HFFc6 (cell line): Measurements from ENCODE around the gene SSUH2. TPM values are rescaled to one million over a fixed set of nuclear protein-coding genes. Genes with fewer than 3 reads are reported as not detected.

Source experiments
- DNase-seq: peaks from one replicate; pipeline ENCODE4 v3.0.0-alpha.2; 2018
- H3K27ac Mint-ChIP-seq: 2 replicates; pipeline ENCODE4 v1.8.0; 2020; ENCODE audit warnings: mild to moderate bottlenecking, mixed read lengths
- H3K27me3 Mint-ChIP-seq: 2 replicates; pipeline ENCODE4 v1.8.0; 2021; ENCODE audit warnings: mild to moderate bottlenecking, moderate library complexity, mixed read lengths; ENCODE audit not compliant: insufficient read depth
- H3K36me3 Mint-ChIP-seq: 2 replicates; pipeline ENCODE4 v1.8.0; 2021; ENCODE audit warnings: low read depth, mixed read lengths
- H3K4me1 Mint-ChIP-seq: 2 replicates; pipeline ENCODE4 v1.8.0; 2020; ENCODE audit warnings: low read depth, mixed read lengths
- H3K4me3 Mint-ChIP-seq: 2 replicates; pipeline ENCODE4 v1.8.0; 2020; ENCODE audit warnings: mild to moderate bottlenecking, moderate library complexity, mixed read lengths
- H3K9me3 Mint-ChIP-seq: 2 replicates; pipeline ENCODE4 v1.8.0; 2020; ENCODE audit warnings: mild to moderate bottlenecking, mixed read lengths
- total RNA-seq, 6 experiments: library from RNA; stranded (reverse); fragmentation: NEBNext Ultra II Directional; extraction: Animal tissue kit (Norgen Biotek cat#: 25700); gene quantifications; 2 replicates in 1 of 6; 3 replicates in 5 of 6; pipeline ENCODE4 v1.2.3, GENCODE V29; 2021
- TF ChIP-seq, protein P1 (sequence below): fragments of 200-600 bp; sonication (generic); IDR thresholded peaks from 2 replicates; pipeline ENCODE4 v1.5.0; 2021; ENCODE audit warnings: antibody characterized with exemption, mild to moderate bottlenecking

The SSUH2 gene
- total RNA-seq, 6 experiments from 2014 or later, result 0.28 to 0.51 (median 0.37) TPM; not detected in 2

DNA sequence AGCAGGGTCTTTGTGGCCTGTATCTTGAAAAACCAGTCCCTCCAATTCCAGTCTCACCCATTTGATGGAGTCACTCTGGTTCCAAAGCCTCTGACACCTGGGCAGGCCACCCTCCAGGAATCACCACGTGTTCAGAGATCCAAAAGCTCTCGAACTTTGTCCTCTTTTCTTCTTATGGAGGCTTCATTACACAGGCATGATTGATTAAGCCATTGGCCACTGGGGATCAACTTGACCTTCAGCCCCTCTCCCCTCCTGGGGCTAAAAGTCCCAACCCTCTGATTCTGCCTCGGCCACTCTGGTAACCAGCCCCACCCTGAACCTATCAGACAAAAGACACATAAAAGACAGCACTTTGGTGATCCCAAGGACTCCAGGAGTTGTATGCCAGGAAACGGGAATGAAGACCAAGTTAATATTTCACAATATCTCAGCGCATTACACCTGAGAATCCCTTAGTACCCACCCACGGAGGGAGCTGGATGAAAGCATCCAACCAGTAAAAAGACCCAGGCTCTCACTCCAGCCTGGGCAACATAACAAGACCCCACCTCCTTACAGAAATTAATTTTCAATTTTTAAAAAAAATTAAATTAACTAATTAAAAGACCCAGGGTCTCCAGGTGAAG is 23.0 kb upstream of the SSUH2 start:
- Mint-ChIP-seq H3K27ac (no peak overlapping the region), H3K27me3 (peaks cover 7% of the 10 kb centered on the region; the same call in 1 of the 2 replicates), H3K4me1 (peaks cover 24% of the 10 kb centered on the region), H3K36me3 (no peaks in the 10 kb centered on the region), H3K9me3 (no peaks in the 10 kb centered on the region), H3K4me3 (no peak overlapping the region)
- DNase-seq, result no peak
- TF ChIP-seq, protein P1, sequence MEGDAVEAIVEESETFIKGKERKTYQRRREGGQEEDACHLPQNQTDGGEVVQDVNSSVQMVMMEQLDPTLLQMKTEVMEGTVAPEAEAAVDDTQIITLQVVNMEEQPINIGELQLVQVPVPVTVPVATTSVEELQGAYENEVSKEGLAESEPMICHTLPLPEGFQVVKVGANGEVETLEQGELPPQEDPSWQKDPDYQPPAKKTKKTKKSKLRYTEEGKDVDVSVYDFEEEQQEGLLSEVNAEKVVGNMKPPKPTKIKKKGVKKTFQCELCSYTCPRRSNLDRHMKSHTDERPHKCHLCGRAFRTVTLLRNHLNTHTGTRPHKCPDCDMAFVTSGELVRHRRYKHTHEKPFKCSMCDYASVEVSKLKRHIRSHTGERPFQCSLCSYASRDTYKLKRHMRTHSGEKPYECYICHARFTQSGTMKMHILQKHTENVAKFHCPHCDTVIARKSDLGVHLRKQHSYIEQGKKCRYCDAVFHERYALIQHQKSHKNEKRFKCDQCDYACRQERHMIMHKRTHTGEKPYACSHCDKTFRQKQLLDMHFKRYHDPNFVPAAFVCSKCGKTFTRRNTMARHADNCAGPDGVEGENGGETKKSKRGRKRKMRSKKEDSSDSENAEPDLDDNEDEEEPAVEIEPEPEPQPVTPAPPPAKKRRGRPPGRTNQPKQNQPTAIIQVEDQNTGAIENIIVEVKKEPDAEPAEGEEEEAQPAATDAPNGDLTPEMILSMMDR, result no peak

DNA sequence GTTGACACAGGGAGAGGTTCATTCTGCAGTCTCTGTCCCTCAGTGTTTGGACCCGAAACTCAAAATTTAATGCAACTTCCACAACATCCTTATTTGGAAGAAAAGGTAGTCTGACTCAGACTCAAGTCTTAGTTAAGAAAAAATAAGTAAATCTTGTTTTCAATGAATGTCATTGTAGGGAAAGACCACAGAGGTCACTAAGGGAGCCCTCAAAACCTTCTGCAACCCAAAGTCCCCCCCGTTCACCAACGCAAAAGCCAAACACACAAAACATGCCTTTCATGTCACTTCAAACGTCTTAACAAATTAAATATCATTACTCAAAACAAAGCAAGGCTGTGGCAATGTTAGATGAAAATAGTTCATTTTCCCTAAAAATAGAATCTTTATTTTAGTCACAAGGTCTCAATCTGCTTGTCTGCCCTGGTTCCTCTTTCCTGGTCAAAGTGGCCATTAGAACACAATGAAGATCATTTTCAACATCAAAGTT is 20.9 kb upstream of the SSUH2 start:
- Mint-ChIP-seq H3K4me1 (peaks cover 34% of the 10 kb centered on the region), H3K27ac (no peak overlapping the region), H3K9me3 (no peaks in the 10 kb centered on the region), H3K4me3 (no peak overlapping the region), H3K36me3 (no peaks in the 10 kb centered on the region), H3K27me3 (peaks cover 7% of the 10 kb centered on the region; the same call in 1 of the 2 replicates)
- TF ChIP-seq, protein P1, result no peak
- no peak for DNase-seq

- DNase-seq, result peak; percentile 38
- TF ChIP-seq, protein P1, result peak; percentile 93
- H3K27me3 Mint-ChIP-seq, result peaks cover 7% of the 10 kb centered on the region; the same call in 1 of the 2 replicates
- no peaks in the 10 kb centered on the region for H3K9me3 Mint-ChIP-seq
- H3K27ac Mint-ChIP-seq, result no peak overlapping the region
- no peaks in the 10 kb centered on the region for H3K36me3 Mint-ChIP-seq
- peaks cover 38% of the 10 kb centered on the region for H3K4me1 Mint-ChIP-seq
- H3K4me3 Mint-ChIP-seq, result no peak overlapping the region
Measured at GRCh38 chr3:8663177-8664061, 18.8 kb upstream of the SSUH2 start.

DNA sequence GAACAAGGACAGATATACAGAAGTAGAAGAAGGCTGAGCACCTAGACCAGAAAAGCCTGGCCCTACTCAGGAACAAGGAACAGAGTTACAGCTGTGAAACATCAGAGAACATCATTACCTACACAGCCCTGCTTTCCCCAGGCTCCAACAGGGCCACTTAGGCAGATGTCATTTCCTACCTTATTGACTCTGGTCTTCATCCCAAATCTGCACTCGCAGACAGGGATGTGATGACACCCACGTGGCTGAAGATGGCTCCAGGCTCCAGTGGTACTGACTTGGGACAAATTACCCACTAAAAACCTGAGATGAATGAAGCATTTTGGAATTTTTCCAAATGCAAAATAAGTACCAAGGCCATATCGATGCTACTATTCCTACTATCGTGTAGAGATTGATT is 18.0 kb upstream of the SSUH2 start:
- H3K27me3 Mint-ChIP-seq, result peaks cover 7% of the 10 kb centered on the region; the same call in 1 of the 2 replicates
- H3K4me3 Mint-ChIP-seq, result no peak overlapping the region
- DNase-seq, result no peak
- no peak overlapping the region for H3K27ac Mint-ChIP-seq
- H3K36me3 Mint-ChIP-seq, result no peaks in the 10 kb centered on the region
- TF ChIP-seq, protein P1, result no peak
- no peaks in the 10 kb centered on the region for H3K9me3 Mint-ChIP-seq
- H3K4me1 Mint-ChIP-seq, result peaks cover 33% of the 10 kb centered on the region

GRCh38 chr3:8660175-8661118 is 15.8 kb upstream of the SSUH2 start:
- Mint-ChIP-seq H3K36me3 (no peaks in the 10 kb centered on the region), H3K4me1 (peaks cover 33% of the 10 kb centered on the region), H3K9me3 (no peaks in the 10 kb centered on the region), H3K27me3 (peaks cover 8% of the 10 kb centered on the region; the same call in 1 of the 2 replicates), H3K4me3 (no peak overlapping the region; the same call in 1 of the 2 replicates), H3K27ac (peak overlapping the region; percentile 52; the same call in 1 of the 2 replicates)
- DNase-seq, result no peak
- TF ChIP-seq, protein P1, result no peak
